Measurements from ENCODE around the gene POTEH.
"Not testable (repeated sequence)": the region's sequence is repeated elsewhere in the genome, so short reads cannot be mapped to it uniquely, and the experiment has no call there.

POTEH gene

GRCh38 chr22:15689749-15690125, at the start of gene POTEH:
POTEH (plus strand) TSS chr22:15690026; CDS start chr22:15690078, 52 bp downstream.
- not testable (repeated sequence) for DNase-seq (ENCODE audit: low read depth); H3K4me3 ChIP-seq (ENCODE audit: low read depth, low read length)

- DNase-seq (ENCODE audit: low read depth), result not testable (repeated sequence)
These were observed 47.5 kb upstream of the POTEH start for GRCh38 chr22:15642288-15642861.

GRCh38 chr22:15651954-15652353, 37.9 kb upstream of the POTEH start:
- DNase-seq (ENCODE audit: low read depth); H3K4me3 ChIP-seq (ENCODE audit: low read depth, low read length): not testable (repeated sequence)

More at GRCh38 chr22:15642288-15642861, 47.5 kb upstream of the POTEH start:
- H3K4me3 ChIP-seq (ENCODE audit: low read depth, low read length), result not testable (repeated sequence)

DNA sequence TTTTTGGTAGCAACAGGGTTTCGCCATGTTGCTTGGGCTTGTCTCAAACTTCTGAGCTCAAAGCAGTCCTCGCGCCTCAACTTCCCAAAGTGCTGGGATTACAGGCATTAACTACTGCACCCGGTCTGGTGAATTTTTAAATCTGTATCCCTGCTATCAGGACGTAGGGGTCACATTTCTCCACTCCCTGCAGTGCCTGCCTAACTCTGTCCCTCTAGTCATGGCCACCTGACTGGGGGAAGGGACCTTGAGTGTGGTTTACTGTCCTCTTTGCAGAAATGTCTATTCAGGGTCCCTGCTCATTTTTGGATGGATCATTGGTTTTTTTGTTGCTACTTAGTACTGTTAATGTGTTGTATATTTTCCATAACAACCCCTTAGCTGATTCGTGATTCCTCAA, 37.1 kb upstream of the POTEH start:
- H3K4me3 ChIP-seq (ENCODE audit: low read depth, low read length); DNase-seq (ENCODE audit: low read depth): not testable (repeated sequence)

DNA sequence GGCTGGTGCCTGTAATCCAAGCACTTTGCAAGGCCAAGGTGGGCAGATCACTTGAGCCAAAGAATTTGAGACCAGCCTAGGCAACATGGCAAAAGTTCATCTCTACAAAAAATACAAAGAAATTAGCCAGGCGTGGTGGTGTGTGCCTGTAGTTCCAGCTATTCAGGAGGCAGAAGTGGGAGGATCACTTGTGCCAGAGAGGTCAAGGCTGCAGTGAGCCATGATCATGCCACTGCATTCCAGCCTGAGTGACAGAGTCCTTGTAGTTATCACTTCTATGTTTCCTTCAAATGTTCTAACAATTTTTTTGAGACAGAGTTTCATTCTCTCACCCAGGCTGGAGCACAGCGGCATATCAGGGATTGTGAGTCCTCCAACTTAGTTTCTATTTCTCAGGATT, 36.6 kb upstream of the POTEH start:
- not testable (repeated sequence) for H3K4me3 ChIP-seq (ENCODE audit: low read depth, low read length); DNase-seq (ENCODE audit: low read depth)

DNA sequence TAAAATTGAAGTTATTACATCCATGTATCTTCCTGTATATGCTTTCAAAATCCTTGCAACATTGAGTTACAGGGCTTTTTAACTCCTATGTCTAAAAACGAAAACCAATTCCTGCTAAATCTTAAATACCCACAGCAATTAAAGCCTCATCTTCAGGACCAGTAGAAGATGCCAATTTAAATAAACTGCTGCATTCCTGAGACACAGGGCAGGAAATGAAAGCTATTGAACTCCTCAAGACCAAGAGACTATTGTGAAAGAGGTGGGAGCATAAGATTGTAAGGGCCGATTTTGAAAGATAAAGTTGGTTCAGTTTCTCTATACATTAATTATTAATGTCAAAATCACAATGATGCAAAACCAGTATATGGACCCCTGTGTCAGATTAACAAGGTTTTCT, 28.7 kb upstream of the POTEH start:
- DNase-seq (ENCODE audit: low read depth); H3K4me3 ChIP-seq (ENCODE audit: low read depth, low read length): not testable (repeated sequence)

DNA sequence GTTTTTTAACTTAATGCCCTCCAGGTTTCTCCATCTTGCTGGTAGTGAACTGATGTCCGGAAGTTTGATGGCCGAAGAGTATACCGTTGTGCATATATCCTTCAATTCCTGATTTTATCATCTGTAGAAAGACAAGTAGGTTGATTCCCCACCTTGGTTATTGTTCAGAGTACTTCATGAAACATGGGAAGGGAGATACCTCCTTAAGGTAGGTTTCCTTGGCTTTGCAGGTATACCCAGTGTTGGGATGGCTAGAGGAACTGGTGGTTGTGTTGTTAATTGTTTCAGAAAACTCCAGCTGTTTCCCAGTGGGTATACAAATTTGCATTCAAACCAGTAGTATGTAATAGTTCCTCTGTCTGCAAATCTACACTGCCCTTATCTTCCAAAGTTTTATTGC, 25.1 kb upstream of the POTEH start:
- DNase-seq (ENCODE audit: low read depth); H3K4me3 ChIP-seq (ENCODE audit: low read depth, low read length): not testable (repeated sequence)

DNA sequence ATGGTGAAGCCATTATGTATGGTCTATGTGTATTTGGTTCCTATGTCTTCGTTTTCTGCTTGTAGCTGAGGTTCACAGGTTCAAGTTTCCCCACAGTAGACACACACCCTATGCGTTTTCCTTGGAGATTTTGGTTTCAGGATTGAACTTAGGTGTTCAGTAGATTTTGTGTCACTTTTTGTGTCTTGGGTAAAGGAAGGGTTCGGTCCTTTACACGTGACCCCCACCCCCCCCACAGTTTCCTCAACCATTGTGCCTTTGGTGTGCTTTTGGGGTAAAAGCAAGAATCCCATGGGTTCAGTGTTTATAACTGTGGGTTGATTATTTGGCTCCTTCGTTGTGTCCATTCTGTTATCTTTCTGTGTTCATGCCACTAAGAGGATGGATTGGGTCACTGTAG, 24.3 kb upstream of the POTEH start:
- DNase-seq (ENCODE audit: low read depth); H3K4me3 ChIP-seq (ENCODE audit: low read depth, low read length): not testable (repeated sequence)

DNA sequence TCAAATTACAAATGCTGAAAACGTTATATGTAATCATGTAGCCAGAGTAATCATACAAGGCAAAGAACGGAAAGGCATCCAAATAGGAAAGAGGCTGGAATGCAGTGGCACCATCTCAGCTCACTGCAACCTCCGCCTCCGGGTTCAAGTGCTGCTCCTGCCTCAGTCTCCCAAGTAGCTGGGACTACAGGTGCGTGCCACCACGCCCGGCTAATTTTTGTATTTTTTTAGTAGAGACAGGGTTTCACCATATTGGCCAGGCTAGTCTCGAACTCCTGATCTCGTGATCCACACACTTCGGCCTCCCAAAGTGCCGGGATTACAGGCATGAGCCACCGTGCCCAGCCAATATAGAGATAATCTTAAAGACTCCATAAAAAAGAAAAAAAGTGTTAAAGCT, 20.4 kb upstream of the POTEH start:
- not testable (repeated sequence) for H3K4me3 ChIP-seq (ENCODE audit: low read depth, low read length); DNase-seq (ENCODE audit: low read depth)

DNA sequence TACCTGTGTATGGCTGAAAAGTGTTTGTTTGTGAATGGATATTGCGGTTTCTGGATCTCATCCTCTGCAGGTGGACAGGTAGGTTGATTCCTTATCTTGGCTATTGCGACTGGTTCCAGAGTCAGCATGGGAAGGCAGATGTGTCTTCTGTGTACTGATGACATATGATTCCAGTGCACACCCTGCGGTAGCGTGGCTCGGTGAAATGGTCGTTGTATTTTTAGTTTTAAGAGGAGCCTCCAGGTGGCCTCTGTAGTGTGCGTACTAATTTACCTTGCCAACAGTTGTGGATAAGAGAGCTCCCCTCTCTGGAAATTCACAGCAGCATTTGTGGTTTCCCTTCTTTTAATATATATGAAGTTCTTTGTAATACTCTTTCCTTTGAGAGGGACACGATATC, 10.1 kb upstream of the POTEH start:
- not testable (repeated sequence) for H3K4me3 ChIP-seq (ENCODE audit: low read depth, low read length); DNase-seq (ENCODE audit: low read depth)

DNA sequence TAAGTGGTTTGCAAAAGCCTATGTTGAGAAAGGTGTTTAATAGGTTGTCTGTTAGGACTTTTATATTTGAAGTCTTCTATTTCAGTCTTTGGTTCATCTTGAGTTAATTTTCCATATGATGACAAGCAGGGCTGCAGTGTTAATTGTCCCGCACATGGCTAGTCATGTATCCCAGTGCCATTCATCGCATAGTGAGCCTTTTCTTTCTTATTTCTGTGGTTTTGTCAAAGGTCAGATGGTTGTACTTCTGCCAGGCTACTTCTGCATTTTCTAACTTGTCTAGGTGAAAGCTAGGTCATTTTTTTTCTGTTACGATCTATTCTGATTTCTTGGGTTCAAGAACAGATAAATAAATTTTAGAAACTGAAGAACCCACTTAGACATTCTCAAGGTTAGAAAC, 5.7 kb upstream of the POTEH start:
- not testable (repeated sequence) for DNase-seq (ENCODE audit: low read depth); H3K4me3 ChIP-seq (ENCODE audit: low read depth, low read length)

GRCh38 chr22:15684695-15685094, 5.1 kb upstream of the POTEH start:
- not testable (repeated sequence) for H3K4me3 ChIP-seq (ENCODE audit: low read depth, low read length); DNase-seq (ENCODE audit: low read depth)

- H3K4me3 ChIP-seq (ENCODE audit: low read depth, low read length); DNase-seq (ENCODE audit: low read depth): not testable (repeated sequence)
These were observed 4.2 kb upstream of the POTEH start for GRCh38 chr22:15685641-15686040.

GRCh38 chr22:15687086-15687485, 2.7 kb upstream of the POTEH start:
- H3K4me3 ChIP-seq (ENCODE audit: low read depth, low read length); DNase-seq (ENCODE audit: low read depth): not testable (repeated sequence)

GRCh38 chr22:15687676-15688075, 2.1 kb upstream of the POTEH start:
- not testable (repeated sequence) for H3K4me3 ChIP-seq (ENCODE audit: low read depth, low read length); DNase-seq (ENCODE audit: low read depth)

GRCh38 chr22:15688090-15688489, 1.7 kb upstream of the POTEH start:
- H3K4me3 ChIP-seq (ENCODE audit: low read depth, low read length); DNase-seq (ENCODE audit: low read depth): not testable (repeated sequence)

DNA sequence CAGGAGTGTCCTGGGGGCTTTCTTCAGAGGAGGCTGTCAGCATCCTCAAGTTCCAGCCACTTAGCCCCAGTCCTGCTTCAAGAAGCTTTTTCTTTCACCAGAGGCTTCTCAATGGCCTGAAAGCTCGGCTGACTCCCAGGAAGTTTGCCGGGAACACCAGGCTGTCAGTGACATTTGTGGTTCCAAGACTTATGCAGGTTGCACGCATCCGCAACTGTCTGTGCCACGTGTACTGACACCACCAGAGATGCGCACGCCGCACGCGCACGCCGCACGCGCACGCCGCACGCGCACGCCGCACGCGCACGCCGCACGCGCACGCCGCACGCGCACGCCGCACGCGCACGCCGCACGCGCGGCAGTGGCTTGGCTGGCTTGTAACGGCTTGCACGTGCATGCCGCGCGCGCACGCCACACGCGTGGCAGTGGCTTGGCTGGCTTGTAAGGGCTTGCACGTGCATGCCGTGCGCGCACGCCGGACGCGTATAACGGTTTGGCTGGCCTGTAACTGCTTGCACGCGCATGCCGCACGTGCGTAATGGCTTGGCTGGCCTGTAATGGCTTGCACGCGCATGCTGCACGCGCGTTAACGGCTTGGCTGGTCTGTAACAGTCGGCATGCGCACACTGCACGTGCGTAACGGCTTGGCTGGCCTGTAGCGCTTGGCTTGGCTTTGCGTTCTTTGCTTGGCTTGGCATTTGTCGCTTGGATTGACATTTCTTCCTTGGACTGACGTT, 646 bp upstream of the POTEH start:
- DNase-seq (ENCODE audit: low read depth), result not testable (repeated sequence)

GRCh38 chr22:15713600-15713999, 23.8 kb downstream of the POTEH start:
- not testable (repeated sequence) for DNase-seq (ENCODE audit: low read depth); H3K4me3 ChIP-seq (ENCODE audit: low read depth, low read length)

More for the DNA sequence above, 646 bp upstream of the POTEH start:
- H3K4me3 ChIP-seq (ENCODE audit: low read depth, low read length), result not testable (repeated sequence)

GRCh38 chr22:15714125-15714524, 24.3 kb downstream of the POTEH start:
- DNase-seq (ENCODE audit: low read depth); H3K4me3 ChIP-seq (ENCODE audit: low read depth, low read length): not testable (repeated sequence)

DNA sequence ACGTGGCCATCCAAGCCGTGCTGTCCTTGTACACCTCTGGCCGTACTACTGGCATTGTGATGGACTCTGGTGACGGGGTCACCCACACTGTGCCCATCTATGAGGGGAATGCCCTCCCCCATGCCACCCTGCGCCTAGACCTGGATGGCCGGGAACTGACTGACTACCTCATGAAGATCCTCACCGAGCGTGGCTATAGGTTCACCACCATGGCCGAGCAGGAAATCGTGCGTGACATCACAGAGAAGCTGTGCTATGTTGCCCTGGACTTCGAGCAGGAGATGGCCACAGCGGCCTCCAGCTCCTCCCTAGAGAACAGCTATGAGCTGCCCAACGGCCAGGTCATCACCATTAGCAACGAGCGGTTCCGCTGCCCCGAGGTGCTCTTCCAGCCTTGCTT, 32.1 kb downstream of the POTEH start:
- not testable (repeated sequence) for DNase-seq (ENCODE audit: low read depth); H3K4me3 ChIP-seq (ENCODE audit: low read depth, low read length)
